GM18511 (cell line): ENCODE measurements around the gene SYTL3.

Experiments used
- ATAC-seq: cut with Tn5 transposase; IDR thresholded peaks from one replicate; pipeline ENCODE4 v1.9.1; 2021; ENCODE audit warnings: mild to moderate bottlenecking, moderate library complexity; ENCODE audit not compliant: unreplicated experiment

The SYTL3 gene

GRCh38 chr6:158756977-158757752 is 107.3 kb downstream of the SYTL3 start:
- ATAC-seq: no peak

GRCh38 chr6:158757753-158758090 is 107.9 kb downstream of the SYTL3 start:
- no peak for ATAC-seq

- ATAC-seq: no peak
Measured at GRCh38 chr6:158758451-158758860, 108.6 kb downstream of the SYTL3 start.

- no peak for ATAC-seq
Measured at GRCh38 chr6:158758941-158759479, 109.2 kb downstream of the SYTL3 start.

GRCh38 chr6:158759966-158760617 is 110.2 kb downstream of the SYTL3 start:
- no peak for ATAC-seq

GRCh38 chr6:158760618-158761250 is 110.9 kb downstream of the SYTL3 start:
- ATAC-seq: no peak

- no peak for ATAC-seq
Measured at GRCh38 chr6:158761746-158762145, 111.9 kb downstream of the SYTL3 start.

- no peak for ATAC-seq
Measured at GRCh38 chr6:158762787-158763433, 113.1 kb downstream of the SYTL3 start.

GRCh38 chr6:158763434-158764182 is 113.8 kb downstream of the SYTL3 start:
- ATAC-seq: no peak

GRCh38 chr6:158764183-158764849 is 114.5 kb downstream of the SYTL3 start:
- ATAC-seq: no peak

GRCh38 chr6:158764926-158765325 is 115.1 kb downstream of the SYTL3 start:
- no peak for ATAC-seq

- ATAC-seq: no peak
Measured at GRCh38 chr6:158765499-158766068, 115.7 kb downstream of the SYTL3 start.

GRCh38 chr6:158766621-158767455 is 117.0 kb downstream of the SYTL3 start:
- no peak for ATAC-seq

- ATAC-seq: no peak
Measured at GRCh38 chr6:158767709-158768108, 117.9 kb downstream of the SYTL3 start.

- no peak for ATAC-seq
Measured at GRCh38 chr6:158768436-158768835, 118.6 kb downstream of the SYTL3 start.

- no peak for ATAC-seq
Measured at GRCh38 chr6:158769234-158769770, 119.4 kb downstream of the SYTL3 start.

- no peak for ATAC-seq
Measured at GRCh38 chr6:158769771-158770432, 120.0 kb downstream of the SYTL3 start.
